Measurements from ENCODE around the gene ZNF207. TPM values are rescaled to one million over a fixed set of nuclear protein-coding genes. Genes with fewer than 3 reads are reported as not detected.
A peak's percentile ranks its signal among the peaks of the same experiment; 100 is the strongest.

Gene ZNF207
- total RNA-seq, 1 experiment from 2014 or later, result 296 TPM

GRCh38 chr17:32385971-32386370, 36.0 kb downstream of the ZNF207 start:
- no peak overlapping the region for H3K27ac ChIP-seq (ENCODE audit: insufficient read length, low read depth, low read length)
- no peak overlapping the region for H3K4me3 Mint-ChIP-seq

More at GRCh38 chr17:32385971-32386370, 36.0 kb downstream of the ZNF207 start:
- no peak overlapping the region for H4K5ac ChIP-seq (ENCODE audit: insufficient read length, low read depth, low read length)
- WGBS (ENCODE audit: extremely low coverage, insufficient read length, low lambda C conversion rate), result no CpG with 5 or more reads among the region's 5 CpGs
- H4K8ac ChIP-seq (replicated peaks; ENCODE audit: insufficient read length, low read depth, low read length), result no peak overlapping the region
- no peak for DNase-seq
- no peak overlapping the region for H3K56ac ChIP-seq (ENCODE audit: insufficient read length, low read depth, low read length)
- H4K91ac ChIP-seq (ENCODE audit: insufficient read length, low read depth, low read length), result no peak overlapping the region
- H3K23me2 ChIP-seq (ENCODE audit: insufficient read length, low read depth, low read length, poor library complexity, severe bottlenecking), result no peaks in the 10 kb centered on the region
- H3K9me3 ChIP-seq (ENCODE audit: control insufficient read depth, low read depth, low read length), result no peaks in the 10 kb centered on the region
- H2AFZ ChIP-seq (ENCODE audit: low read length), result no peak overlapping the region
- no peak overlapping the region for H2BK120ac ChIP-seq (ENCODE audit: low read depth, low read length, poor library complexity, severe bottlenecking)
- H3T11ph ChIP-seq (ENCODE audit: low read length), result no peak overlapping the region
- Mint-ChIP-seq H3K36me3 (ENCODE audit: insufficient read depth in 1 of 3, low read depth in 3 of 3) (peaks cover 6 to 19% (median 14%) of the 10 kb centered on the region in 3 experiments), H3K4me1 (no peaks in the 10 kb centered on the region), H3K9me3 (no peaks in the 10 kb centered on the region), H3K27me3 (ENCODE audit: low read depth) (no peaks in the 10 kb centered on the region), H3K27ac (peak overlapping the region in 1 of 3 experiments; percentile 41; a peak in 3 of 7 replicates)
- no peak overlapping the region for H3K18ac ChIP-seq (ENCODE audit: insufficient read length, low read depth, low read length)
- H2AK5ac ChIP-seq (ENCODE audit: insufficient read length, low read length), result no peak overlapping the region
- H3K79me2 ChIP-seq (ENCODE audit: insufficient read depth, low read length), result no peaks in the 10 kb centered on the region
- H2BK15ac ChIP-seq (ENCODE audit: low read depth, low read length), result no peak overlapping the region
- no peak overlapping the region for H3K9ac ChIP-seq (ENCODE audit: extremely low read depth, insufficient read length, low read length)
- no peak overlapping the region for H3K4me2 ChIP-seq (ENCODE audit: insufficient read depth, insufficient read length, low read length)
- H2BK20ac ChIP-seq (ENCODE audit: low read depth, low read length, poor library complexity, severe bottlenecking), result no peak overlapping the region
- H3K4ac ChIP-seq (ENCODE audit: low read depth, low read length), result no peak overlapping the region
- H4K20me1 ChIP-seq (ENCODE audit: control insufficient read depth, insufficient read depth, insufficient read length), result no peaks in the 10 kb centered on the region
- no peak overlapping the region for H2BK12ac ChIP-seq (ENCODE audit: insufficient read length, low read depth, low read length)
- H3K23ac ChIP-seq (ENCODE audit: insufficient read length, low read depth, low read length), result no peak overlapping the region
- no peak overlapping the region for H3K14ac ChIP-seq (ENCODE audit: insufficient read depth, low read length)
- H3K79me1 ChIP-seq (ENCODE audit: insufficient read depth, low read depth, low read length, poor library complexity, severe bottlenecking), result no peaks in the 10 kb centered on the region
- no peaks in the 10 kb centered on the region for H3K27me3 ChIP-seq (ENCODE audit: insufficient read depth, low read length)
- H2BK5ac ChIP-seq (ENCODE audit: insufficient read length, low read length), result no peak overlapping the region
- no peaks in the 10 kb centered on the region for H3K4me1 ChIP-seq (ENCODE audit: insufficient read depth, low read length)
- no peak for TF ChIP-seq CTCF (conservative IDR thresholded peaks at IDR 0.05)
